ENCODE measurements around the gene WDR27.

Gene WDR27

DNA sequence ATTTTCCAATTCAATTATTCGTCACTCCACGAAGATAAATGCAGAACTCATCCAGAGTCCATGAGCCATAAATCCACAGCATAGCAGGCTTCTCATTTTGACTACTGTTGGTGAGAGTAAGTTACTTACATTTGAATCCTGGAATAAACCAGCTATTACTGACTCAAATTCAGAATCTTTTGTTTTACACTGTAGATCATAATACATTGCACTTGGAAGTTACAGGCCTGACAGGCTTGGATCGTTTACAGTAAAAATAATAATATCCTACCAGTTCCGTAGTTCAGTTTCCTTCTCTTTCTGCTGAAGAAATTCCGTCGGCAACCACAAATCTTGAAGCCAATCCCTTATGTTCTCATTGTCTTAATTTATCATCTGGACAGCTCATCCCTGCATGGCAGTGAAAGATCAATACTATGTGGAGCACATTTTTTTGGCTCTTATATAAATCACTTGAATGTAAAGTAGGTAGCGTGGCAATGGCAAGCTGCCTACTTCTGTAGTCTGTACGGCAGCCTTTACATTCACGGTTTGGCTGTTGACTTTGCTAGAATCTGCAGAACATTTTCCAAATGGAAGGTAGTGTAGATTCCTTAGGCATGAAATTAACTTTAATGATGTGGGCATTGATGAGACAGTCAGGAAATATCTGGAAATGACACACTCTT is 142.9 kb downstream of the WDR27 start:
- no peak for DNase-seq

GRCh38 chr6:169558378-169558773 is 143.5 kb downstream of the WDR27 start:
- DNase-seq: no peak

DNA sequence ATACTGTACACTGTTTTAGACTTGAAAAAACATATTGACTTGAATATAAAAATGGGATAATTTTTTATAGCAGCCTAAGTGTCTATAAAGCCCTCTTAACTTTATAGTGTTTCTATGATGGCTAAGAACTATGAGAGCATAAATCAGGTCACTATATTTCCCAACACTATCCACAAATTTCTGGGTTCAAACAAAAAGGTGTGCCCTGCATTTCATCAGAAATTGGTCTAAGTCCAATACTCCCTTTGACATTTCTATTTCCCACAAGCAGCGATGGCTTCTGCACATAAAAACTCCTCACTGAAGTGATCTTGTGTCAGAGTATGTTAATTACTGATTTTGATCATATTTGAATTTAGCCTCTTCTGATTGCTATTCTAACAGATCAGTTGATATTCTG is 143.9 kb downstream of the WDR27 start:
- DNase-seq: no peak

GRCh38 chr6:169556758-169557548 is 144.9 kb downstream of the WDR27 start:
- DNase-seq: no peak

DNA sequence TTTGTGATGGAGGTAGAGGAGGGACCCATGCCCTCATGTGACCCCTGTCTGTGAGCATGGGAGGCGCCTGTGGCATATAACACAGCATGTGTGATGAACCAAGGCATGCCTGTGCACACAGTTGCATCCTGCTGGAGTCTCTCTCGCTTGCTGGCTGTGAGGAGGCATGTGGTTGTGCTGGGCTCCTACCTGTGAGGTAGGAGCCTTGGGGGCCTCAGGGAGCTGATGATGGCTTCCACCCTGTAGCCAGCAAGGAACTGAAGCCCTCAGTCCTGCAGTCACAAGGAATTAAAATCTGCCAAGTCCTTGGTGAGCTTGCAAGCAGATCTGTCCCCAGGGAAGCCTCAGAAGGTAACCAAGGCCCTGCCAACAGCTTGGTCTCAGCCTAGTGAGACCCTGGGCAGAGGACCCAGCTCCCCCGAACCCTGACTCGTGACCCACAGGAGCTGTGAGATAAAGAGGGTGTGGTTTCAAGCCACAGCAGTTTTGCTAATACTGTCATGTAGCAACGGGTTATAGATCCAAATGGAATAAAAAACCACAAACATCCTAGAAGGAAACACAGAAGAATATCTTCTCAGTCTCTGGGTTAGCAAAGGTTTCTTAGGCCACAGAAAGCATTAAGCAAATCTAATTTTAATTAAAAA is 145.7 kb downstream of the WDR27 start:
- DNase-seq: no peak

GRCh38 chr6:169545982-169546381 is 155.8 kb downstream of the WDR27 start:
- no peak for DNase-seq

DNA sequence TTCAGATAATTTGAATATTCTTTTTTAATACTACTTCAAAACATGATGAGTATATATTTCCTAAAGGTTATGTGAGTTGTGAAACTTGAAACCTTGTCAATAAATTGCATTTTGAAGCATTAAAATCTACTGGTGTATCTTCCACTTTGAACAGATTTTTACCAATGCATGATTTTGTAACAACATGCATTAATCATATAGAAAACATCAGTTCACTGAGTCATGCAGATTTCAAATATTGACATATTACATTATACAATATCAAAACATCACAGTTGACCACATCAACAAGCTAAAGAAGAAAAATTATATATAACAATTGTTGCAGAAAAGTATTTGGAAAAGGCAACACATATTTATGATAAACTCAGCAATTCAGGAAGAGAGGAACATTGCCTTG is 158.1 kb downstream of the WDR27 start:
- no peak for DNase-seq

GRCh38 chr6:169542491-169542890 is 159.3 kb downstream of the WDR27 start:
- no peak for DNase-seq

DNA sequence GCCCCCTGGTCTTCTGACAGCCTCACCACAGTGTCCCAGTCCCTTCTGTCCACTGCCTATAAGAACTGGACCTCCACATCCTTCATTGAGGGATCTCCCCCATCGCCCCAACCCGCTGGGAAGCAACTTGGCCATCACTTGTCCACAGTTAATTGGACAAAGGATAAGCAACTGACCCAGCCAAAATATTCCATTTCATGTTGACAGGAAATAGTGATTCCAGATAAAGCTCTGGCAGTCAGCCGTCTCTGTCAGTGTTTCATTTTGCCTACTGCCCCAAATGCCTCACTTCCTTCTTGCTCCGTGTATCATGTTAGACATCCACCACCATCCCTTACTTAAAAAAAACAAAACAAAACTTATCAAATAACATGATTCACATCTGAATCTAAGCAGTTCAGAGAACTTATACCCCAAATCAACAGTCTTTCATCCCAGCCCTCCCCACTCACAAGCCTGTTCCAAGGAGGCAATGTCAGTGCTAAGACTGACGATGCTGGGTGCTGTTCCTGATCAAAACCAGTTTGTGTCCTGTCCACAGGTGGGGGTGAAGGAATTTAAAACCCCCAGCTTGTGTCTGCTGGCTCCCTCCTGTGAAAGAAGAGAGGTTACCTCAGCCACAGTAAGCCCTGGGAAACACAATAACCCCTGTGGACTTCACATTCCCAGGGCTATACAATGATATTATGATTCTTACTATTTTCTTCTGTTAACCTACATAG is 162.5 kb downstream of the WDR27 start:
- DNase-seq: no peak

- DNase-seq: no peak
Observed at GRCh38 chr6:169536446-169537170, 165.2 kb downstream of the WDR27 start.

- no peak for DNase-seq
Observed at GRCh38 chr6:169534039-169534421, 167.8 kb downstream of the WDR27 start.

GRCh38 chr6:169533301-169534038 is 168.4 kb downstream of the WDR27 start:
- DNase-seq: no peak

GRCh38 chr6:169530752-169531123 is 171.1 kb downstream of the WDR27 start:
- DNase-seq: no peak

DNA sequence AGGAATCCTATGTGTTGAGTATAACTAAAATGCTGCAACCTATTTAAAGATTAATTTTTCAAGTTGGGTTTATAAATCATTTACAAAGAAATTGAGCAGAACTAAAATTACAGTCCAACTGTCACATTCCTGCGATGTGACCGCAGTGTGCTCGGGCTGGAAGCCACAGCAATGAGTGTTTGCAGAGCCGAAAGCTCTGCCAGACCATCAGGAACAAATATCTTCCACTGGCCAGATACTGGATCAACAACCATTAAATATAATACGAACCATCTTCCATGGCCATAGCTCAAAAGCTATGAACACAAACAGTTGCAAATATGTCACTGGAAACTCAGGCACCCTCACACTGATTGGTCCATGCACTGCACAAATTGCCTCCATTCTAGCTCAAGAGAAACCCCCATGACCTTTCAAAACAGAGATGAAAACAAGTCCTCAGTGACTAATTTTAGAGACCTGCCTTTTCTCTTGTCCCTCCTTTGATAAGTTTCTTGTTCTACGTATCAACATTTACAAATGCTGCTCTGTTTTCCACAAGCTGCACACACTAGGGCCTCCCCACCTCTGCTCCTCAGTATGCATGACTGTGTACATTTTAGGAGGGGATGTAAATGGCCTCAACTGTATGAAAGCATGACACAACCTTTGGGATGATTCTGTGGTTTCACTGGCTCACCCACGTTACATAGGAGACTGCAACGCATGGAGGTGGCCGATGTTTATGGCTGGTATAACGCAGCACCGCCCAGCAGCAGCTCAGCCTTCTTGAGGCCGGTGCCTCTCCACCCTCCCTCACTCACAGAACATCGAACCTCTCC is 171.7 kb downstream of the WDR27 start:
- no peak for DNase-seq

- DNase-seq: no peak
Observed at GRCh38 chr6:169528755-169529154, 173.1 kb downstream of the WDR27 start.

- no peak for DNase-seq
Observed at GRCh38 chr6:169527306-169527705, 174.5 kb downstream of the WDR27 start.

GRCh38 chr6:169521825-169522224 is 180.0 kb downstream of the WDR27 start:
- no peak for DNase-seq

- no peak for DNase-seq
Observed at GRCh38 chr6:169520104-169520503, 181.7 kb downstream of the WDR27 start.

DNA sequence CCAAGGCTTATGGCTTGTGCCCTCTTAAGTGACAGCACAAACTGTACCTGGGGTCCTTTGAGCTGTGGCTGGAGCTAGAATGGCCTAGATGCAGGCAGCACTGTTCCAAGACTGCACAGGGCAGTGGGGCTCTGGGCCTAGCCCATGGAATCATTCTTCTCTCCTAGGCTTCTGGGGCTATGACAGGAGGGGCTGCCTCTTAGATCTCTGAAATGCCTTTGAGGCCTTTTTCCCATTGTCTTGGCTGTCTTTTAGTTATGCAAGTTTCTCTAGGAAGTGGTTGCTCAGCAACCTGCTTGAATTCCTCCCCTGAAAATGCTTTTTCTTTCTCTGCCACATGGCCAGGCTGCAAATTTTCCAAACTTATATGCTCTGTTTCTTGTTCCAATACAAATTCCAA is 183.4 kb downstream of the WDR27 start:
- DNase-seq: no peak

DNA sequence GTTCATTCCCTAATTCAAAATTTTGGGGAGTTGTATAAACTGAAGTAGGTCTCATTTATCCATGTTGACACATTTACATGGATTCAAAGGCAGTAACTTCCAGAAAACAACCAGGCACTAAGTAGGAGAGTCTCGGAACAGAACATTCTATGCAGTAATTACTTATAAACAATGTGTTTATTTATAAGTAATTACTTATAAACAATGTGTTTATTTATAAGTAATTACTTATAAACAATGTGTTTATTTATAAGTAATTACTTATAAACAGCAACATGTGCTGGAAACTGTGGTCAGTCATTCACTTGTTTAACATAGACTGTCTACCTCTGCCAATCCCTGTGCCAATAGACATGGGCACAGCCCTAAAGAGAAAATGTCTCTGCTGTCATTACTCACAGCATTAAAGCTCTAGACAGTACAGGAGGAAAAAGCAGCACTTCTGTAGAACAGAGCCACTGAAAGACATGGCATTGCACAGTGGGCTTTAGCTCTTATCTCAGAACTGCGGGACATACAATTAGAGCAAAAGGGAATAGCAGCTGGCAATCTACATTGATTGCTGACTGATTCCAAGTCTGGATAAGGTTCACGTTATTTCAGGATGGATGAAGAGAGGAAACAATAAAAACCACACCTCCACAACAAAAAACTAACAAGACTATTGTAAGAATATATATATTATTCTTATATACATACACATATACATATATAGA is 188.2 kb downstream of the WDR27 start:
- no peak for DNase-seq
